ENCODE measurements around the gene FAXDC2.

FAXDC2 gene

DNA sequence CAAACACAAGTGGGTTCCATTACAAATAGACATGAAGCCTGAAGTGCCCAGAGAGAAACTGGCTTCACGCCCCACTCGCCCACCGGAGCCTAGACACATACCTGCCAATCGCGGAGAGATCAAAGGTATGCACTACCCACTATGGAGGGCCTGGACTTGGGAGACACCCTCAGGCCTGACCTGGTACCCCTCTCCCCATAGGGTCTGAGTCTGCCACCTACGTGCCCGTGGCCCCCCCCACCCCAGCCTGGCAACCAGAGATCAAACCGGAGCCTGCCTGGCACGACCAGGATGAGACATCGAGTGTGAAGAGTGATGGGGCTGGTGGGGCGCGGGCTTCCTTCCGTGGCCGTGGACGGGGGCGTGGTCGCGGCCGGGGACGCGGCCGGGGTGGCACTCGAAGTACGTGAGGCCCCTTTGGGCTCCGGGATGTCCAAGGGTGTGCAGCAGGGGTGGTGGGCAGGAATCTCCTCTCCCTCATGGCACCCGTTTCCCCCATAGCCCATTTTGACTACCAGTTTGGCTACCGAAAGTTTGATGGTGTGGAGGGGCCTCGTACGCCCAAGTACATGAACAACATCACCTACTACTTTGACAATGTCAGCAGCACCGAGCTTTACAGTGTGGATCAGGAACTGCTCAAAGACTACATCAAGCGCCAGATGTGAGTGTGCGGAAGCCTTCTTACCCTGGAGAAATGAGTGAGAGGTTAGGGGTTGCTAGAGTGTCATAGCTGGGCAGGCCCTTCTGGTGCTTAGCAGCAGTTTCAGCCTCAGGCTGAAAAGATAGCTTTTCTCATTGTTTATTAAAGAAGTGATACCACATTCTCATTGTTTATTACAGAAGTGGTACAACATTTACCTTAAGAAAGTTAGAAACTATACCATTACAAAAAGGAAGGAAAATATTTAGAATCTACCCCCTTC lies 56.5 kb downstream of the FAXDC2 start:
- no peak for DNase-seq

- DNase-seq, result no peak
Measured at GRCh38 chr5:154791535-154791934, 58.9 kb downstream of the FAXDC2 start.

DNA sequence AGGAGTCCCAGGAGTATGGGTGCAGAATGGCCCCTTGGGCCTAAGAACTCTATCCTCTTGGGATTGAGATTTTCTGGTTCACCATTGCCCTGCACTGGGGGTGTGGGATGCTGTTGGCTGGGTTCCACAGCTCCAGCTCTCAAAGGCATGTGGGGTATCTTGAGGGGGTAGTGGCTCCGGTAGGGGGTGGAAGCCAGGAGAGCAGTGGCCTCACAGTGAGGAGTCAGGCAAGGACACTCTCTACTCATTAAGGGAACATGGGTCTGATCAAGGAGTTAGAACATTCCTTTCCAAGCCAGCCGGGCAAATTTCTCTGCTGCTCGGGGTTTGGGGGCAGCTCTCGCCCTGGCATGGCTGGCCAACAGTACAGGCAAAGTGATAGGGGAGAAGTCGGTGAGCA lies 62.2 kb downstream of the FAXDC2 start:
- no peak for DNase-seq

DNA sequence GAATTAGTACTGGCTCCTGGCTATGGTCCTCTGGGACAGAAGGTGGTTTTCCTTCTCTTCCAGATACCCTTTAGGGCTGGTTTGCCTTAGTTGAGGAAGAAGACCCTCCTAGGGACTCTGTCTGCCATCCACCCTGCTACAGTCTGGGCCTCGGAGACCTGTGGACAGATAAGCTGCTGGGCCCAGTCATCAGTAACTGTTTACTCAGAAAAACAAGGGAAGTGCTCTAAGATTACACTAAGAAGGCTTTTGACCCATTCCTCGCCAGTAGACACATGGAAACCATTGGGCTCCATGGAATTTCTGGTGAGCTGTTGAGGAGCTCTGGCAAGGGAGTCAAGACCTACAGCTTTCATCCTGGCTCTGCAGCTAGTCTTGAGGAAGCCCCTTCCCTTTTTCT lies 64.0 kb downstream of the FAXDC2 start:
- DNase-seq, result no peak

GRCh38 chr5:154784856-154785255 lies 65.5 kb downstream of the FAXDC2 start:
- no peak for DNase-seq

DNA sequence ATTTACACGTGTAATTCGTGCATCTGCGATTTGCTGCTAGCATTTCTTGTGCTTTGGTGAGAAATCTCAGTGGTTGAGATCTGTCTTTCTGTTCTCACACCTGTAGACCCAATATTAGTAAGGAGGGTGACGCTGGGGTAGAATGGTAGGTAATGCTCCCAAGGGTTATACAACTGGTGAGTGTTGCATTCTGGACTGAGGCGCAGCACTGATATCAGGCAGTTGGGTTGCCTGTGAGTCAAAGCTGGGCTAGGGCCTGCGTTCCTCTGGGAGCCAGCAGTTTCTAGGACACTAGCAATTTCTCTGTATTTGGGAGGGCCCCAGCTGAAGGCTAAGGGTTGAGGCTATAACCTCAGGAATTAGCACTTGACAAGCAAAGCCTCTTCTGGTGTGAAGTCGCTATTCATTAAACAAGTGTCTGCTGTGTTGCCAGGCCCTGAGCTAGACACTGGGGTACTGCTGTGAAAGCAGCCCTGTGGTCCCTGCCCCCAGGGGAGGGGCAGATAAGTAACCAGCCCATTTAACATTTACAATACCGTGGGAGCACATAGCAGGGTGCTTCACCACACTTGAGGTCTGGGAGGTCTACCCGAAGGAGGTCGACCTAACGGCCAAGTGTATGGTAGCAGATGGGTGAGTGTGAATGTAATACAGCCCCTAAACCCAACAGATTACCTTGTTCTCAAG lies 66.5 kb downstream of the FAXDC2 start:
- DNase-seq, result no peak

DNA sequence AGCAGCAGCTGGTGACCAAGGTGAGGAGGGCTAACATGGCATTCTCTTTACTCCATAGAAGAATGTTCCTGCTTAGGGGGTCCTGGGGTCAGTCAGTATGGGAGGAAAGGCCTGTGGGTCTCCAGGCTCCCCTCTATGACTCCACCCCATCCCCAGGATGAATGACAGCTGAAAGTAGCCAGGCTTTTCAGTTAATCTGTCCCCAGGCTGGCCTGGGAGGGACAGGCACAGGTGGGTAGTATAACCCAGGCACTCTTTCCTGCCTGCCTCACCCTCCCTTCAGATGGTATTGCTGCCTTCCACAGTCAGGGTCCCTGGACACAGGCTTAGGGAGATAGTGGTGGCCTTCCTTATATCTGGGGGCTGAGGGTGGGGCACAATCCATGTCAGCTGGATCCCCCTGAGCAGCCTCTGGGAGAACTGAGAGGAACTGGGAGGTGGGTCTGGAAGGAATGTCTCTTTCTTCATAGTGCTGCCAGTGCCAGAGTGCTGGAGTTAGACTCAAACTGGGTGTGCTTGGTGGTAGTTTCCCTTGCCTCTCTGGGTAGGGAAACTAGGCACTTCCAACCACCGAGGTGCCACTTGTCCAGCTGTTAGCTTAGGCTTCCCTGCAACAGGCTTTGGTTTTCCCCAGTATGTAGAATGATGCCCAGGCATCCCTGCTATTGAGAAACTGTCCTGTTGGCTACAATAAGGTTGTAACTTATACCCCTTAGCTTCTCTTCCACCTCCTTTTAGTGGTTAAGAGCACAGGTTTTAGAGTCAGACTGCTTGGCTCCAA lies 67.4 kb downstream of the FAXDC2 start:
- DNase-seq, result no peak

DNA sequence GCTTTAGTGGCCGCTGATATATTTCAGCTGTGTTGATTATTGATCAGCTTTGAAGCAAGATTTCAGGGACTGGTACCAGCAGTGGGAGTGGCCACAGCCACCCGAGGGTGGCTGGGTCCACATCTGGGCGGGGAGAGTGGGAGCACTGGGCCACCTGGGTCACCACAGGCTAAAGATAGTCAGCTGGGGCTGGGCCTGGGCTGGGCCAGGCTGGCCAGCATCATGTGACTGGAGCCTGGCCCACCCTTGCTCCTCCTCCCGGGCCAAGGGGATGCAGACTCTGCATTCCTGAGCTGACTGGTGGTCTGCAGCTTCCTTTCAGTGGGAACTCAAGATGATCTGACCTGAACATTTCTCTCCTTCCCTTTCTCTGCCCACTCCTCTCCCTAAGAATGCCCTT lies 68.1 kb downstream of the FAXDC2 start:
- no peak for DNase-seq

DNA sequence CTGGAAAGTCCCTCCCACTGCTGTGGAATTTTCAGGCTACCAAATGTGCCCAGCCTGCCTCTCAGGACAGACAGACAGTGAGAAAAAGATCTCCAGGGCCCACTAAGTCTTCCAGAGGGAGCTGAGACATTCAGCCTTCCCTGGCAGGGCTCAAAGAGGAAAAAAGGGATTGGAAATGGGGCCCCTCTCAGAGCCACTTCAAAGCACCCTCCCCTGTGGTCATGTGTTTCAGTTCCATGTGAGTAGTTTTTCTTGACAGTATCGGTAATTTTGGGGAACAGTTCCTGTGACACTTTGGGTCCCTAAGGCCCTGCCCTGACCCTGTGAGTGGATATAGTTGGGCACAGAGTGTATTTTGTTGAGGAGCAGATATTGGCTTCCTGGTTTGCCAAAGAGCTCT lies 70.3 kb downstream of the FAXDC2 start:
- DNase-seq, result no peak

DNA sequence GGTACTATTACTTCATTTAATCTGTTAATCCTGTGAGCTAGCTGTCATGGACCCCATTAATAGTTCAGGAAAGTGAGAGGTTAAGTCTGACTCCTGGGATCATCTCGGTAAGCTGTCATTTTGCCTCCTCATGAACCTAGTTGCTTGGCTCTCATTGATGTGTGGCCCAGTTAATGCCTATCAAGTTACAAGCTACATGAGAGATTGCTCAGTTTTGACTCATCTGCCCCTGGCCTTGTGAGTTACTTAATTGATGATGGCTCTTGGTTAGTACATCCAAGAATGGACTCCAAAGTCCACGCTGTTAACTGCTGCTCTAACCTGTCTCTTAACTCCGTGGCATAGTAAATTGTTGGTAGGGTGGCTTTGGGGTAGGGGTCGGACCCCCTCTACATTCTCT lies 71.3 kb downstream of the FAXDC2 start:
- DNase-seq, result no peak

DNA sequence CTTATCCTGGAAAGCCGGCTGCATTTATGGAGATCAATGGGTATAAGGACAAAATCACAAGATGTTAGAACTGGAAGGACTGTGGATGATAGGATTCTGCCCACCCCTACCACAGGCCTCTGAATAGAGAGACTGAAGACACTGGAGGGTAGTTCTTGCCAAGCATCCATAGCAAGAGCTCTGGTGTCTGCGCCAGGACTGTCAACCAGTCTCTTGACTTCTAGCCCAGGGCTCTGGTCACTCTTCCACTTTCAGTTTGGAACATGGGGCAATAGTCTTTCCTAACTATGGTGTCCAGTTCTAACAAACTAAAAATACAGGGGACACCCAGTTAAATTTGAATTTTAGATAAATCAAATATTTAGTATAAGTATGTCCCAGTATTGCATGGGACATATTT lies 71.9 kb downstream of the FAXDC2 start:
- no peak for DNase-seq

GRCh38 chr5:154776167-154776566 lies 74.2 kb downstream of the FAXDC2 start:
- no peak for DNase-seq

DNA sequence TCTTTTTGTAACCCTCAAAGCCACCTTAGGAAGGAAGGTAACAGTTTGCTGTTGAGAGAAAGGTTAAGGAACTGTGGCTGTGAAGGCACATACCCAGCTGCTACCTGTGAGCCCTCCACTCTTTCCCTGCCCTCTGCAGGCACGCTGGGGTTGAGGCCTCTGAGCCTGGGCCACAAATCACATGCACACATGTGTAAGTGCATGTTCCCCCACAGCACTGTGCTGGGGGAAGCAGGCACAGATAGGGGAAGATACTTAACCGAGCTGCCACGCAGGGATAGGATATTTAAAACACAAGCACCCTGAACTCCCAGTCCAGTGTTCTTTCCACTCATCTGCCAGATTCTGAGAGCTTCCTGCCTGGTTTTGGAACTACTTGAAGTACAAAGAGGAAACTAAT lies 77.1 kb downstream of the FAXDC2 start:
- no peak for DNase-seq

GRCh38 chr5:154771383-154771901 lies 79.0 kb downstream of the FAXDC2 start:
- DNase-seq, result peak; percentile 72

DNA sequence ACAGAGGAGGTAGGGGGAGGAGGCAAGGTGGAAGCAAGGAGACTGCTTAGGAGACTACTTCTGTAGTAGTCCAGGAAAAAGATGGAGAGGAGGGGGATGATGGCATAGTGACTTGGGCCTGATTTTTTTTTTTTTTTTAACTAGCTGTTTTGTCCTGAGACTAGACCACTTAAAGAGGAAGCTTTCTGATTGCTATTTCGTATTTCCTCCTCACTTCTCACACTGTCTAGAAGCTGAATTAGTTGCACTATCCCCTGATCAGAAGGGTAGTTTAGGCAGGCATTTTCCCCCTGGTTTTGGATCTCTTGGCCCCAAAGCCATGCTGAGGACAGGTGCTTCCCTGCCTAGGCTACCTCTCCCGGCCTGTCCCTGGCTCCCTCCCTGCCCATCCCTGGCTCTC lies 80.3 kb downstream of the FAXDC2 start:
- DNase-seq, result no peak
